ENCODE data around the gene ARHGAP42. TPM values are rescaled to one million over a fixed set of nuclear protein-coding genes. Genes with fewer than 3 reads are reported as not detected.

ARHGAP42 gene
- total and polyA plus RNA-seq, 5 donors from 2014 or later = not detected

DNA sequence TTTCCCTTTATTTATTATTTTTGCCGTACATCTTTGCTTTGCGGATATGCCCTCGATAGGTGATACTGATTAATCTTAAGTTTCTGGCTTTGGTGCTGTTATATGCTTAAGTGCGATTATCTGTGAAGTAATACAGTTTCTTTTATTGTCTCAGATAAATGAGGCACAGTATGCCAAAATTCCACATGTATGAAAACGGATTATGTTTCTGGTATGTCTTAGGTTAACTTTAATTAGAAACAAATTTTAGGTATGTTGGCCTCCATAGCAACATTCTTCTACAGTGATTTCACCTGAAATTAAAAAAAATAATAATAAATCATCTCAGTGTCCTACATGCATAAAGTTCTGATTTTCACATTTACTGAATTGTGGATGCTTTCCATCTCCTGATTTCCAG lies 119.2 kb downstream of the ARHGAP42 start:
- H3K27ac ChIP-seq (ENCODE audit: insufficient read depth, low read length, poor library complexity, severe bottlenecking) = no peak overlapping the region
- H3K9me3 Mint-ChIP-seq = peaks cover 0 to 17% (median 6%) of the 10 kb centered on the region in 7 donors
- peaks cover 0 to 12% of the 10 kb centered on the region in 2 experiments for H3K9me3 ChIP-seq (ENCODE audit: control insufficient read depth in 2 of 2, low read length in 2 of 2)
- H3K4me1 ChIP-seq (ENCODE audit: control insufficient read depth, insufficient read depth, low read length, poor library complexity, severe bottlenecking) = no peaks in the 10 kb centered on the region
- no peaks in the 10 kb centered on the region for H3K27me3 Mint-ChIP-seq
- no peaks in the 10 kb centered on the region for H3K36me3 Mint-ChIP-seq
- no peak overlapping the region for H3K4me3 ChIP-seq (ENCODE audit: low read depth, low read length)
- no peak overlapping the region for H3K27ac Mint-ChIP-seq
- no peaks in the 10 kb centered on the region for H3K4me1 Mint-ChIP-seq
- no peaks in the 10 kb centered on the region for H3K36me3 ChIP-seq (ENCODE audit: control insufficient read depth, insufficient read depth, low read length)
- DNase-seq (no peak), ATAC-seq (ENCODE audit: low read depth in 2 of 2) (no peak)
- no peaks in the 10 kb centered on the region for H3K27me3 ChIP-seq (ENCODE audit: control insufficient read depth, insufficient read depth, low read length)
- no peak overlapping the region for H3K4me3 Mint-ChIP-seq

GRCh38 chr11:100808904-100809491 lies 121.9 kb downstream of the ARHGAP42 start:
- H3K27ac ChIP-seq (ENCODE audit: insufficient read depth, low read length, poor library complexity, severe bottlenecking) = no peak overlapping the region
- no peaks in the 10 kb centered on the region for H3K27me3 ChIP-seq (ENCODE audit: control insufficient read depth, insufficient read depth, low read length)
- Mint-ChIP-seq H3K27ac (no peak overlapping the region), H3K9me3 (peaks cover 0 to 25% (median 9%) of the 10 kb centered on the region in 7 donors), H3K4me1 (peaks cover 0 to 4% (median 0%) of the 10 kb centered on the region in 4 donors), H3K36me3 (no peaks in the 10 kb centered on the region), H3K27me3 (no peaks in the 10 kb centered on the region), H3K4me3 (no peak overlapping the region)
- H3K4me1 ChIP-seq (ENCODE audit: control insufficient read depth, insufficient read depth, low read length, poor library complexity, severe bottlenecking) = no peaks in the 10 kb centered on the region
- H3K36me3 ChIP-seq (ENCODE audit: control insufficient read depth, insufficient read depth, low read length) = no peaks in the 10 kb centered on the region
- ATAC-seq (ENCODE audit: low read depth in 2 of 2) = no peak
- peaks cover 0 to 4% of the 10 kb centered on the region in 2 experiments for H3K9me3 ChIP-seq (ENCODE audit: control insufficient read depth in 2 of 2, low read length in 2 of 2)
- no peak overlapping the region for H3K4me3 ChIP-seq (ENCODE audit: low read depth, low read length)
- no peak for DNase-seq

DNA sequence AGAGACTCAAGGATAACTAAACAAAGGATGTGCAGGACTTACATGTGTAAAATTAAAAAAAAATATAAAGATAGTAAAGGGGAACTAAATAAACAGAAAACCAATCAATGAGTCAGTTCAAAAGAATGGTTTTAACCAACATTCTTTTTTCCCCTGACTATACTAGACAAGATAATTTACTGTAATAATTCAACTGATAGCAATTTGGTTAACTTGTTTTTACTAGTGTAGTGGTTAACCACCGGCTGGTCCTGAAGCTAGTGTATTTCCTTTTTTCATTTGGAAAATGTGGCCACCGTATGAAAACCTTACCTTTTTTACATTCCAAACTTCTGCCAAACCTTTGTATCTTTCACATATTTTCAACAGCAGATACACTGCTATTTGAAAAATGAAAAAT lies 123.1 kb downstream of the ARHGAP42 start:
- Mint-ChIP-seq H3K27ac (no peak overlapping the region), H3K9me3 (peaks cover 2 to 34% (median 9%) of the 10 kb centered on the region in 7 donors), H3K36me3 (no peaks in the 10 kb centered on the region), H3K4me1 (peaks cover 0 to 4% (median 0%) of the 10 kb centered on the region in 4 donors), H3K27me3 (no peaks in the 10 kb centered on the region), H3K4me3 (no peak overlapping the region)
- H3K36me3 ChIP-seq (ENCODE audit: control insufficient read depth, insufficient read depth, low read length) = no peaks in the 10 kb centered on the region
- no peaks in the 10 kb centered on the region for H3K4me1 ChIP-seq (ENCODE audit: control insufficient read depth, insufficient read depth, low read length, poor library complexity, severe bottlenecking)
- no peak for ATAC-seq (ENCODE audit: low read depth in 2 of 2)
- H3K27ac ChIP-seq (ENCODE audit: insufficient read depth, low read length, poor library complexity, severe bottlenecking) = no peak overlapping the region
- H3K4me3 ChIP-seq (ENCODE audit: low read depth, low read length) = no peak overlapping the region
- H3K27me3 ChIP-seq (ENCODE audit: control insufficient read depth, insufficient read depth, low read length) = no peaks in the 10 kb centered on the region
- H3K9me3 ChIP-seq (ENCODE audit: control insufficient read depth in 2 of 2, low read length in 2 of 2) = peaks cover 0 to 4% of the 10 kb centered on the region in 2 experiments
- no peak for DNase-seq

GRCh38 chr11:100810666-100811065 lies 123.6 kb downstream of the ARHGAP42 start:
- DNase-seq = no peak
- Mint-ChIP-seq H3K4me3 (no peak overlapping the region), H3K36me3 (no peaks in the 10 kb centered on the region), H3K9me3 (peaks cover 3 to 39% (median 10%) of the 10 kb centered on the region in 7 donors), H3K27ac (no peak overlapping the region), H3K27me3 (no peaks in the 10 kb centered on the region), H3K4me1 (peaks cover 0 to 4% (median 0%) of the 10 kb centered on the region in 4 donors)
- peaks cover 0 to 4% of the 10 kb centered on the region in 2 experiments for H3K9me3 ChIP-seq (ENCODE audit: control insufficient read depth in 2 of 2, low read length in 2 of 2)
- no peak overlapping the region for H3K27ac ChIP-seq (ENCODE audit: insufficient read depth, low read length, poor library complexity, severe bottlenecking)
- H3K36me3 ChIP-seq (ENCODE audit: control insufficient read depth, insufficient read depth, low read length) = no peaks in the 10 kb centered on the region
- H3K4me3 ChIP-seq (ENCODE audit: low read depth, low read length) = no peak overlapping the region
- no peaks in the 10 kb centered on the region for H3K4me1 ChIP-seq (ENCODE audit: control insufficient read depth, insufficient read depth, low read length, poor library complexity, severe bottlenecking)
- ATAC-seq (ENCODE audit: low read depth in 2 of 2) = no peak
- H3K27me3 ChIP-seq (ENCODE audit: control insufficient read depth, insufficient read depth, low read length) = no peaks in the 10 kb centered on the region

- no peak overlapping the region for H3K4me3 ChIP-seq (ENCODE audit: low read depth, low read length)
- no peak overlapping the region for H3K27ac ChIP-seq (ENCODE audit: insufficient read depth, low read length, poor library complexity, severe bottlenecking)
- Mint-ChIP-seq H3K9me3 (peaks cover 3 to 37% (median 8%) of the 10 kb centered on the region in 7 donors), H3K4me3 (no peak overlapping the region), H3K27me3 (no peaks in the 10 kb centered on the region), H3K27ac (no peak overlapping the region), H3K36me3 (no peaks in the 10 kb centered on the region), H3K4me1 (peaks cover 0 to 4% (median 0%) of the 10 kb centered on the region in 4 donors)
- no peak for ATAC-seq (ENCODE audit: low read depth in 2 of 2)
- DNase-seq = no peak
- H3K9me3 ChIP-seq (ENCODE audit: control insufficient read depth in 2 of 2, low read length in 2 of 2) = peaks cover 0 to 4% of the 10 kb centered on the region in 2 experiments
- H3K4me1 ChIP-seq (ENCODE audit: control insufficient read depth, insufficient read depth, low read length, poor library complexity, severe bottlenecking) = no peaks in the 10 kb centered on the region
- H3K27me3 ChIP-seq (ENCODE audit: control insufficient read depth, insufficient read depth, low read length) = no peaks in the 10 kb centered on the region
- H3K36me3 ChIP-seq (ENCODE audit: control insufficient read depth, insufficient read depth, low read length) = no peaks in the 10 kb centered on the region
These were observed 125.4 kb downstream of the ARHGAP42 start for GRCh38 chr11:100812517-100812916.

DNA sequence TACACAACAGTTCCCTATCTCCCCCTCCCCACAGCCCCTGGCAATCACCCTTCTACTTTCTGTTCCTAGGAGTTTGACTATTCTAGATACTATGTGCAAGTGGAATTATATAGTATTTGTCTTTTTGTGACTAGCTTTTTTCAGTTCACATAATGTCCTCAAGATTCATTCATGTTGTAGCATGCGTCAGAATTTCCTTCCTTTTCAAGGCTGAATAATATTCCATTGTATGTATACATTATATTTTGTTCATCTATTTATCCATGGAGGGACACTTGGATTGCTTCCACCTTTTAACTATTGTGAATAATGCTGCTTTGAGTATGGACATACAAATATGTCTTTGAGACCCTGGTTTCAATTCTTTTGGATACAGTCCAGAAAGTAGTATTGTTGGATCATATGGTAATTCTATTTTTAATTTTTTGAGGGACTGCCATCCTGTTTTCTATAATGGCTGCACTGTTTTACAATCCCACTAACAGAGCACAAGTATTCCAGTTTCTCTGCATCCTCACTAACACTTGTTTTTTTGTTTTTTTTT lies 128.8 kb downstream of the ARHGAP42 start:
- no peaks in the 10 kb centered on the region for H3K36me3 ChIP-seq (ENCODE audit: control insufficient read depth, insufficient read depth, low read length)
- Mint-ChIP-seq H3K27ac (no peak overlapping the region), H3K9me3 (peaks cover 7 to 49% (median 11%) of the 10 kb centered on the region in 7 donors), H3K4me3 (no peak overlapping the region), H3K36me3 (no peaks in the 10 kb centered on the region), H3K4me1 (peaks cover 0 to 4% (median 0%) of the 10 kb centered on the region in 4 donors), H3K27me3 (no peaks in the 10 kb centered on the region)
- H3K27me3 ChIP-seq (ENCODE audit: control insufficient read depth, insufficient read depth, low read length) = no peaks in the 10 kb centered on the region
- DNase-seq (no peak), ATAC-seq (ENCODE audit: low read depth in 2 of 2) (no peak)
- H3K9me3 ChIP-seq (ENCODE audit: control insufficient read depth in 2 of 2, low read length in 2 of 2) = no peaks in the 10 kb centered on the region
- H3K4me1 ChIP-seq (ENCODE audit: control insufficient read depth, insufficient read depth, low read length, poor library complexity, severe bottlenecking) = no peaks in the 10 kb centered on the region
- H3K4me3 ChIP-seq (ENCODE audit: low read depth, low read length) = no peak overlapping the region
- no peak overlapping the region for H3K27ac ChIP-seq (ENCODE audit: insufficient read depth, low read length, poor library complexity, severe bottlenecking)

DNA sequence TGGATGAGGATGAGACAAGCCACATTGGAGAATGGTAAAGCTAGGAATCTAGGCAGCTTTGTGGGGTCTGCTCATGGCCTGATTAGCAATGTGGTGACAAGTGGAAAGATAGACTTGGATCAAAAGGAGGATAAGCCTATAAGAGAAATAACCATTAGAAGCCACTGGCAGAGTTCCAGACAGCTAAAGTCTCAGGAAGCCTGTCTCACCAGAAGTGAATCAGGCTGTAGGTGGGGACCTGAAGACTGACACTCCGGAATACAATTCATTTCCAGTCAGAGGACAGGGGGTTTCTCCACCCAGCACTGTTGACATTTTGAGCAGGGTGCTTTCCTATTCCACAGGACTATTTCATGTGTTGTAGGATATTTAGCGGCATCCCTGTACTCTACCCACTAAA lies 129.7 kb downstream of the ARHGAP42 start:
- Mint-ChIP-seq H3K36me3 (no peaks in the 10 kb centered on the region), H3K27ac (no peak overlapping the region), H3K4me1 (peaks cover 0 to 4% (median 0%) of the 10 kb centered on the region in 4 donors), H3K4me3 (no peak overlapping the region), H3K27me3 (no peaks in the 10 kb centered on the region), H3K9me3 (peaks cover 7 to 54% (median 11%) of the 10 kb centered on the region in 7 donors)
- Histone ChIP-seq H3K27ac (ENCODE audit: insufficient read depth, low read length, poor library complexity, severe bottlenecking) (no peak overlapping the region), H3K36me3 (ENCODE audit: control insufficient read depth, insufficient read depth, low read length) (no peaks in the 10 kb centered on the region), H3K27me3 (ENCODE audit: control insufficient read depth, insufficient read depth, low read length) (no peaks in the 10 kb centered on the region), H3K4me3 (ENCODE audit: low read depth, low read length) (no peak overlapping the region), H3K9me3 (ENCODE audit: control insufficient read depth in 2 of 2, low read length in 2 of 2) (no peaks in the 10 kb centered on the region), H3K4me1 (ENCODE audit: control insufficient read depth, insufficient read depth, low read length, poor library complexity, severe bottlenecking) (no peaks in the 10 kb centered on the region)
- ATAC-seq (ENCODE audit: low read depth in 2 of 2) = no peak
- DNase-seq = no peak

GRCh38 chr11:100817620-100818019 lies 130.5 kb downstream of the ARHGAP42 start:
- Mint-ChIP-seq H3K36me3 (no peaks in the 10 kb centered on the region), H3K27ac (no peak overlapping the region), H3K4me3 (no peak overlapping the region), H3K9me3 (peaks cover 5 to 49% (median 12%) of the 10 kb centered on the region in 7 donors), H3K4me1 (no peaks in the 10 kb centered on the region), H3K27me3 (no peaks in the 10 kb centered on the region)
- Histone ChIP-seq H3K4me1 (ENCODE audit: control insufficient read depth, insufficient read depth, low read length, poor library complexity, severe bottlenecking) (no peaks in the 10 kb centered on the region), H3K36me3 (ENCODE audit: control insufficient read depth, insufficient read depth, low read length) (no peaks in the 10 kb centered on the region), H3K27ac (ENCODE audit: insufficient read depth, low read length, poor library complexity, severe bottlenecking) (no peak overlapping the region), H3K9me3 (ENCODE audit: control insufficient read depth in 2 of 2, low read length in 2 of 2) (no peaks in the 10 kb centered on the region), H3K4me3 (ENCODE audit: low read depth, low read length) (no peak overlapping the region), H3K27me3 (ENCODE audit: control insufficient read depth, insufficient read depth, low read length) (no peaks in the 10 kb centered on the region)
- ATAC-seq (ENCODE audit: low read depth in 2 of 2) (no peak), DNase-seq (no peak)
